ENCODE results near the gene FHOD3. TPM values are rescaled to one million over a fixed set of nuclear protein-coding genes. Genes with fewer than 3 reads are reported as not detected.

The FHOD3 gene
- total and polyA plus RNA-seq, 9 of the 15 experiments (the other 6 are each of a cell fraction or from before 2014, with no cell fraction given): 0.11 TPM; not detected in 8

- TF ChIP-seq CCNT2 (IDR thresholded peaks at IDR 0.05; ENCODE audit: borderline replicate concordance, extremely low read depth, insufficient read length, low read depth, low read length) (no peak), ZNF239 (CRISPR knock-in tag; IDR thresholded peaks at IDR 0.05) (no peak), HOXB6 (CRISPR knock-in tag; IDR thresholded peaks at IDR 0.05; ENCODE audit: borderline replicate concordance) (no peak)
Measured at GRCh38 chr18:36711014-36711725, 413.7 kb downstream of the FHOD3 start (continued).

- ChIA-PET POLR2A (no interaction called here), CTCF (ENCODE audit: low intra/inter-chr PET ratio) (no interaction called here)
- H3K4me3 ChIP-seq: no peak overlapping the region
- intact Hi-C loops (cut with micrococcal nuclease) (no loop called here), in situ Hi-C loops (cut with MboI) (no loop called here)
- H2AFZ ChIP-seq (ENCODE audit: low read depth, low read length): no peak overlapping the region
- WGBS (ENCODE audit: insufficient coverage, low coverage, missing lambda C conversion rate): 0% methylated on average over 6 of the region's 6 CpGs
- no peaks in the 10 kb centered on the region for H3K4me1 ChIP-seq (replicated peaks in 1 of 2; ENCODE audit: control insufficient read depth in 2 of 2, insufficient read depth in 2 of 2, low read length in 2 of 2)
- BruUV-seq (replicated peaks): no TSS peak
- peaks cover 7 to 21% of the 10 kb centered on the region in 2 experiments; a peak in 3 of 5 replicates for H3K27me3 ChIP-seq (ENCODE audit: control insufficient read depth in 2 of 2, insufficient read depth in 2 of 2, low read length in 2 of 2)
- H3K9me1 ChIP-seq (ENCODE audit: control insufficient read depth, insufficient read depth, low read length): no peaks in the 10 kb centered on the region
- no peak overlapping the region for H3K4me2 ChIP-seq (ENCODE audit: insufficient read depth, low read length)
- no peak overlapping the region for H3K9ac ChIP-seq (ENCODE audit: insufficient read depth in 1 of 2, low read depth in 2 of 2, low read length in 2 of 2)
- no peak for FAIRE-seq
- no peaks in the 10 kb centered on the region for H3K79me2 ChIP-seq (ENCODE audit: control insufficient read depth, insufficient read depth, low read length)
- DNase-seq (ENCODE audit: extremely low read depth in 1 of 4, low spot score in 3 of 4): no peak
- no peaks in the 10 kb centered on the region for H4K20me1 ChIP-seq (replicated peaks; ENCODE audit: control insufficient read depth, insufficient read depth, low read length)
- no peak for ATAC-seq
- no peaks in the 10 kb centered on the region for H3K36me3 ChIP-seq (ENCODE audit: control insufficient read depth, insufficient read depth, low read length)
- H3K9me3 ChIP-seq (replicated peaks; ENCODE audit: control insufficient read depth, insufficient read depth, low read depth, low read length): no peaks in the 10 kb centered on the region
- no peak overlapping the region for H3K27ac ChIP-seq (ENCODE audit: extremely low read depth, low read depth, low read length)
- TF ChIP-seq CHD7 (IDR thresholded peaks at IDR 0.05; ENCODE audit: low read depth, low read length) (no peak), CTCF (IDR thresholded peaks at IDR 0.05 in 2 of 3, conservative IDR thresholded peaks at IDR 0.05 in 1 of 3; ENCODE audit: insufficient read depth in 2 of 3, low read depth in 1 of 3, low read length in 3 of 3) (no peak)
Measured at GRCh38 chr18:36711813-36712444, 414.4 kb downstream of the FHOD3 start.

Data from K562 (cell line).